Measurements from ENCODE around the gene SYPL2. TPM values are rescaled to one million over a fixed set of nuclear protein-coding genes. Genes with fewer than 3 reads are reported as not detected.
A peak's percentile ranks its signal among the peaks of the same experiment; 100 is the strongest.

Gene SYPL2
- total RNA-seq, 1 donor from 2014 or later, result not detected

DNA sequence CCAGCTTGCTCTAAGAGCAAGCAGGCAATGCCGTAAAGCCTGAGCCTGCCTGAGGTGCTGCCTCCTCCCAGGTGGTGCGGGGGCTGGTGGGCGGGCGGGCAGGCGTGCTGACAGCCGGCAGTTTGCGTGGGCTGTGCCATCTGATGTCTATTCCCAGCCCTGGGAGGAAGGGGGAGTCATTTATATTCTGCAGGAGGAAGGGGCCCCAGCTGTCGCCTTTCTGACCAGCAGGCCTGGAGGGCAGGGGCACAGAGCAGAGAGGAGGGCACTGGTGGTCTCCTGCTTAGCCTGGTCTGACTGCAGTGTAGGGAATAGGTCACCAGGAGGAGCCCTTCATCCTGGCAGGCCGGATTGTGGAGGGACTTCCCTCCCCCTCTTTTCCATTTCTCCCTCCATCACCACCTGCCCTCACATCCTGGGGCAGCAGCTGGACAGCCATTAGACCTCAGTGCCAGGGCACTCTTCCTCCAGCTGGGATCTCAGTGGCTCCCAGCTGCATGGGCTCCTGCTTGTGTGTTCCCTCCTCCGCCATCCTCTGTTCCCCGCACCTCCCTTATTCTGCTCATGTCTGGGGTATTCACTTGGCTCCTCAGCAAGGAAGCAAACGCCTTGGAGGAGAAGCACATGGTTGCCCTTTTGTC, 31.9 kb downstream of the SYPL2 start:
- peak; percentile 69 for DNase-seq (ENCODE audit: low spot score)
- H3K9me3 Mint-ChIP-seq (ENCODE audit: unreplicated experiment), result no peaks in the 10 kb centered on the region
- TF ChIP-seq, protein P1, sequence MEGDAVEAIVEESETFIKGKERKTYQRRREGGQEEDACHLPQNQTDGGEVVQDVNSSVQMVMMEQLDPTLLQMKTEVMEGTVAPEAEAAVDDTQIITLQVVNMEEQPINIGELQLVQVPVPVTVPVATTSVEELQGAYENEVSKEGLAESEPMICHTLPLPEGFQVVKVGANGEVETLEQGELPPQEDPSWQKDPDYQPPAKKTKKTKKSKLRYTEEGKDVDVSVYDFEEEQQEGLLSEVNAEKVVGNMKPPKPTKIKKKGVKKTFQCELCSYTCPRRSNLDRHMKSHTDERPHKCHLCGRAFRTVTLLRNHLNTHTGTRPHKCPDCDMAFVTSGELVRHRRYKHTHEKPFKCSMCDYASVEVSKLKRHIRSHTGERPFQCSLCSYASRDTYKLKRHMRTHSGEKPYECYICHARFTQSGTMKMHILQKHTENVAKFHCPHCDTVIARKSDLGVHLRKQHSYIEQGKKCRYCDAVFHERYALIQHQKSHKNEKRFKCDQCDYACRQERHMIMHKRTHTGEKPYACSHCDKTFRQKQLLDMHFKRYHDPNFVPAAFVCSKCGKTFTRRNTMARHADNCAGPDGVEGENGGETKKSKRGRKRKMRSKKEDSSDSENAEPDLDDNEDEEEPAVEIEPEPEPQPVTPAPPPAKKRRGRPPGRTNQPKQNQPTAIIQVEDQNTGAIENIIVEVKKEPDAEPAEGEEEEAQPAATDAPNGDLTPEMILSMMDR (IDR thresholded peaks at IDR 0.05; ENCODE audit: unreplicated experiment), result peak; percentile 61
- H3K36me3 Mint-ChIP-seq (ENCODE audit: low read depth, unreplicated experiment), result peaks cover 13% of the 10 kb centered on the region
- no peak overlapping the region for H3K4me3 Mint-ChIP-seq (ENCODE audit: unreplicated experiment)
- no peak overlapping the region for H3K27ac Mint-ChIP-seq (ENCODE audit: unreplicated experiment)
- H3K4me1 Mint-ChIP-seq (ENCODE audit: unreplicated experiment), result peaks cover 2% of the 10 kb centered on the region
- H3K27me3 Mint-ChIP-seq (ENCODE audit: unreplicated experiment), result peaks cover 2% of the 10 kb centered on the region

DNA sequence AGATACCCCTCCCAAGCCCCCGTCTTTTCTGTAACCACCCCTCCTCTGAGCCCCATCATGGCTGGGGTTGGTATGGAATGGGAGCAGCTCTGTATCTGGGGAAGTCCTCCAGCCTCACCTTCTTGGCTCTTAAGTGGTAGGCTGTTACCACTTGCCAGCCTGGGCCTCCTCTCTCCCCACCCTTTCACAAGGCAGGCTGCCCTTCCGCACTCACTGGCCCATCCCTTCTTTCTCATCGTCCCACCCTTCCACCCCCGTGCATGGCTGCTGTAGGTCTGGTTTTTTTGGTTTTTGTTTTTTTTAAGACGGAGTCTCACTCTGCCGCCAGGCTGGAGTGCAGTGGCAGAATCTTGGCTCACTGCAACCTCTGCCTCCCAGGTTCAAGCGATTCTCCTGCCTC, 32.7 kb downstream of the SYPL2 start:
- TF ChIP-seq, protein P1 (IDR thresholded peaks at IDR 0.05; ENCODE audit: unreplicated experiment), result no peak
- Mint-ChIP-seq H3K27me3 (ENCODE audit: unreplicated experiment) (peaks cover 2% of the 10 kb centered on the region), H3K9me3 (ENCODE audit: unreplicated experiment) (no peaks in the 10 kb centered on the region), H3K36me3 (ENCODE audit: low read depth, unreplicated experiment) (peaks cover 13% of the 10 kb centered on the region), H3K4me1 (ENCODE audit: unreplicated experiment) (peaks cover 2% of the 10 kb centered on the region), H3K27ac (ENCODE audit: unreplicated experiment) (no peak overlapping the region), H3K4me3 (ENCODE audit: unreplicated experiment) (no peak overlapping the region)
- no peak for DNase-seq (ENCODE audit: low spot score)

DNA sequence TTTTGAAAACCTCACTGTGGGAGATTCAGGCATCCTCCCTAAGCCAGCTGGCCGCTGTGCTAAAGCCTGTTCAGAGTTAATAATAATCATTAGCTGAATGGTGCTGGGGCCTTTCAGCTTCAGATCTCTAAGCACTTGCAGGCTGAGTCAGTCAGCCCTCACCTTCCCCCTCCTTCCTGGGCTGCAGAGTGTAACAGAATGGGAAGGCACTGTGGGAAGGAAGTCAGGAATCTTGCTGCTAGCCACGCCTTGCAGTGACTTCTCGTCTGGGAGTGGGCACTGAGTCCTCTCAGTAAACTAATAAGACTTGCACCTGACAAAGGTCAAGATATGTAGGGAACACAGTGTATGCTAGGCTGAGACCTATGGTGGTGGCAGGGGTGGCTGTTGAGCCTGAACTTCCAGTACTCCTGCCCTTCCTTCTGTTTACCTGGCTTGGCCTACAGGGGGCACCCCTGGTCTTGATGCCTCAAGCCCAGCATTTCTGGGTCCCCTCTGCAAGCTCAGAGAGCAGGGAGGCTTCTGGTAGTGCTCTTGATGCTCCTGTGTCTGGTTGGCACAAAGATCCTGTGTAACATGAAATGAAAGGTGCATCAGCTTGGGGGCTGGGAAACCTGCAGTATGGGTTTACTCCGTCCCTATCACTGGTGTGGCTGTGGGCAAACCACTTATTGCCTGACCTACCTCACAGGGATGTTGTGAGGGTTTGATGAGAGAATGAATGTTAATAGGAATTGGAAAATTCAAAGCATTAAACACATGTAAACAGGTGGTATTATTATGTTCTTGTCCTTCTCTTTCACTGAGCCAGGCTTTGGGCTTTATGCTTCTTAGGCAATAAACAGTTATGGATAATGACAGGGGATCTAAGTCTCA, 33.6 kb downstream of the SYPL2 start:
- no peaks in the 10 kb centered on the region for H3K9me3 Mint-ChIP-seq (ENCODE audit: unreplicated experiment)
- H3K27ac Mint-ChIP-seq (ENCODE audit: unreplicated experiment), result no peak overlapping the region
- H3K4me3 Mint-ChIP-seq (ENCODE audit: unreplicated experiment), result no peak overlapping the region
- TF ChIP-seq, protein P1 (IDR thresholded peaks at IDR 0.05; ENCODE audit: unreplicated experiment), result peak; percentile 64
- DNase-seq (ENCODE audit: low spot score), result peak; percentile 62
- H3K27me3 Mint-ChIP-seq (ENCODE audit: unreplicated experiment), result peaks cover 2% of the 10 kb centered on the region
- peaks cover 13% of the 10 kb centered on the region for H3K36me3 Mint-ChIP-seq (ENCODE audit: low read depth, unreplicated experiment)
- peaks cover 2% of the 10 kb centered on the region for H3K4me1 Mint-ChIP-seq (ENCODE audit: unreplicated experiment)

DNA sequence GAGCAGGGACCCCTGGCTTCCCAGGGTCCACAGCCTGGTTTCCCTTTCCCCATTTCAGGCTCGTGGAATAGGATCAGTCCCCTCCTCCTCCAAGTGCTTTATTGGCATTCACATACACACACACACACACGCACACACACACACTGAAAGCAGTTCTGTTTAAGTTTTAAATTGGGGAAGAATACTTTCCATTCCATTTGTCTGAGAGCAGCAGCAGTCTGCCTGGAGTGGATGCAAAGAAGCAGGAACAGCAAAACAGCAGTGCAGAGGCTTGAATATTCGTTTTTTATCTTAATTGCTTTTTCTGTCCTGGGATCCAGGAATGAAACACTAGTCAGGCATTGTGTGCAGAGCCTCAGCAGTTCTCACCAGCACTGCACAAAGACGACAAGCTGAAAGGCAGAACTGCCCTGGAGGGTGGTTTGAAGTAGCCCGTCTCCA, 34.6 kb downstream of the SYPL2 start:
- no peak overlapping the region for H3K4me3 Mint-ChIP-seq (ENCODE audit: unreplicated experiment)
- peaks cover 13% of the 10 kb centered on the region for H3K36me3 Mint-ChIP-seq (ENCODE audit: low read depth, unreplicated experiment)
- H3K4me1 Mint-ChIP-seq (ENCODE audit: unreplicated experiment), result peaks cover 2% of the 10 kb centered on the region
- peaks cover 2% of the 10 kb centered on the region for H3K27me3 Mint-ChIP-seq (ENCODE audit: unreplicated experiment)
- H3K9me3 Mint-ChIP-seq (ENCODE audit: unreplicated experiment), result no peaks in the 10 kb centered on the region
- H3K27ac Mint-ChIP-seq (ENCODE audit: unreplicated experiment), result no peak overlapping the region
- TF ChIP-seq, protein P1 (IDR thresholded peaks at IDR 0.05; ENCODE audit: unreplicated experiment), result no peak
- DNase-seq (ENCODE audit: low spot score), result no peak

Data from endothelial cell (in vitro differentiated cells).